Measurements from ENCODE around the gene FREM1. TPM values are rescaled to one million over a fixed set of nuclear protein-coding genes. Genes with fewer than 3 reads are reported as not detected.

The FREM1 gene
- total and polyA plus RNA-seq, 10 of the 15 experiments (the other 5 are each of a cell fraction or from before 2014, with no cell fraction given) = 0.01 to 0.16 (median 0.08) TPM; not detected in 7

DNA sequence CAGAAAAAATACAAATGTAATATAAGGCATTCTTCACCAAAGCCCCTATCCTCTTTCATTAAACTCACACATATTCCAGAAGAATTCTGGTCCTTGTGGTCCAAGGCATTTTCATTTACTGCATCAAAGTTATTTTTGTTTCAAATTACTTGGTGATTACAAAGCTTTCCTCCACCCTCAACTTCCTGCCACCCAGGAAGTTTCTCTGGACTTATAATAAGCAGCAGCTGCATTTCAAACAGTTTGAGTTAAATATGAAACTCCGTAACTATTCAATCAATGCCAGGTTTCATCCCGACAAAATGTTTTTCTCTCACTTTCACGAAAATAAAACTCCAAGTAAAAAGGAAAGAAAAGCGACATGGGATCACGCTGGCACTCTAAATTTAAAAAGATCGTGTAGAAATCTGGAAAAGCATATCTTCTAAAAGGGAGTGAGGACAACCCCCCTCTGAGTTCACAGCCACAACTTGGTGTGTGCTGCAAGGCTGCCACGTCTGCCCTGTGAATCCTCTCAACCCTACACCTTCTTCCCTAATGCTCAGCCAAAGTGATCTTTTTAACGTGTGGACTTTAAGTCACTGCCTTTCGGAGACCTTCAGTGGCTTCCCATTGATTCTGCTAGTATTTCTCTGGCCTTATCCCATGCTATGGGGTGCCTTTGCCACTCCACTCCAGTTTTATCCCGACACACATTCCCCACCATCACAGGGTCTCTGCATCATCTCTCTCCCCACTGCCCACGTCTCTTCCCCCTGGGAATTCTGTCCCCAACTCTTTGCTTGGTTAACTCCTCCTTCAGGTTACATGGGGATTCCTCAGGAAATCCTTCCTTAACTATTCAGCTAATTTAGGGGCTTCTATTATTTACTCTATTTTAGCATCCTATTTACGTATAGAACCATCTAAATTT is 96.6 kb downstream of the FREM1 start (continued):
- TF ChIP-seq, protein P1, sequence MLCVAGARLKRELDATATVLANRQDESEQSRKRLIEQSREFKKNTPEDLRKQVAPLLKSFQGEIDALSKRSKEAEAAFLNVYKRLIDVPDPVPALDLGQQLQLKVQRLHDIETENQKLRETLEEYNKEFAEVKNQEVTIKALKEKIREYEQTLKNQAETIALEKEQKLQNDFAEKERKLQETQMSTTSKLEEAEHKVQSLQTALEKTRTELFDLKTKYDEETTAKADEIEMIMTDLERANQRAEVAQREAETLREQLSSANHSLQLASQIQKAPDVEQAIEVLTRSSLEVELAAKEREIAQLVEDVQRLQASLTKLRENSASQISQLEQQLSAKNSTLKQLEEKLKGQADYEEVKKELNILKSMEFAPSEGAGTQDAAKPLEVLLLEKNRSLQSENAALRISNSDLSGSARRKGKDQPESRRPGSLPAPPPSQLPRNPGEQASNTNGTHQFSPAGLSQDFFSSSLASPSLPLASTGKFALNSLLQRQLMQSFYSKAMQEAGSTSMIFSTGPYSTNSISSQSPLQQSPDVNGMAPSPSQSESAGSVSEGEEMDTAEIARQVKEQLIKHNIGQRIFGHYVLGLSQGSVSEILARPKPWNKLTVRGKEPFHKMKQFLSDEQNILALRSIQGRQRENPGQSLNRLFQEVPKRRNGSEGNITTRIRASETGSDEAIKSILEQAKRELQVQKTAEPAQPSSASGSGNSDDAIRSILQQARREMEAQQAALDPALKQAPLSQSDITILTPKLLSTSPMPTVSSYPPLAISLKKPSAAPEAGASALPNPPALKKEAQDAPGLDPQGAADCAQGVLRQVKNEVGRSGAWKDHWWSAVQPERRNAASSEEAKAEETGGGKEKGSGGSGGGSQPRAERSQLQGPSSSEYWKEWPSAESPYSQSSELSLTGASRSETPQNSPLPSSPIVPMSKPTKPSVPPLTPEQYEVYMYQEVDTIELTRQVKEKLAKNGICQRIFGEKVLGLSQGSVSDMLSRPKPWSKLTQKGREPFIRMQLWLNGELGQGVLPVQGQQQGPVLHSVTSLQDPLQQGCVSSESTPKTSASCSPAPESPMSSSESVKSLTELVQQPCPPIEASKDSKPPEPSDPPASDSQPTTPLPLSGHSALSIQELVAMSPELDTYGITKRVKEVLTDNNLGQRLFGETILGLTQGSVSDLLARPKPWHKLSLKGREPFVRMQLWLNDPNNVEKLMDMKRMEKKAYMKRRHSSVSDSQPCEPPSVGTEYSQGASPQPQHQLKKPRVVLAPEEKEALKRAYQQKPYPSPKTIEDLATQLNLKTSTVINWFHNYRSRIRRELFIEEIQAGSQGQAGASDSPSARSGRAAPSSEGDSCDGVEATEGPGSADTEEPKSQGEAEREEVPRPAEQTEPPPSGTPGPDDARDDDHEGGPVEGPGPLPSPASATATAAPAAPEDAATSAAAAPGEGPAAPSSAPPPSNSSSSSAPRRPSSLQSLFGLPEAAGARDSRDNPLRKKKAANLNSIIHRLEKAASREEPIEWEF (IDR thresholded peaks at IDR 0.05; ENCODE audit: insufficient replicate concordance, low read depth, low read length) = no peak

DNA sequence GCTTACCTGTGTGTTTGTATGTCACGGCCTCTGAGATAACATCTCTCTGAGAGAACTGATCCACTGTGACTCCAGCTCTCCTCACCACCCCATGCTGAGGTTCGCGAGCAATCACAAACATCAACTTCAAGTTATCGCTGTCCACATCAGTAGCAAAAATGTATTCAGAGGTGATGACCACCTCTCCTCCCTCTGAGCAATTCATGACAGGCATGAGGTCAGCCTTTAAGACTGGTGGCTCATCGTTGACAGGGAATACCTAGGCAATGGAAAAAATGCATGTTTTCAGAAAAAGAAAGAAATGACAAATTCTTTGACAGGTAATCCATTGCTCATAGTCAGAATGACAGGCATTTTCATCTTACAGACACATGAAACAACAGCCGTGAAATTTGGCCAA is 97.4 kb downstream of the FREM1 start:
- H3K4me1 ChIP-seq (ENCODE audit: control insufficient read depth, insufficient read depth, low read length) = no peaks in the 10 kb centered on the region
- in situ Hi-C loops (cut with MboI) (no loop called here), intact Hi-C loops (cut with micrococcal nuclease; ENCODE audit: unreplicated experiment) (no loop called here)
- H3K79me2 ChIP-seq (ENCODE audit: control insufficient read depth, insufficient read depth, low read length) = no peaks in the 10 kb centered on the region
- no peak overlapping the region for H3K27ac ChIP-seq (ENCODE audit: control insufficient read depth, insufficient read depth)
- POLR2A ChIA-PET = no interaction called here
- no peaks in the 10 kb centered on the region; a peak in 1 of 4 replicates for H3K27me3 ChIP-seq (replicated peaks in 1 of 2; ENCODE audit: control insufficient read depth in 2 of 2, insufficient read depth in 2 of 2, low read length in 1 of 2)
- no peak overlapping the region for H2AFZ ChIP-seq (ENCODE audit: control insufficient read depth, low read depth, low read length)
- H3K9ac ChIP-seq (ENCODE audit: control insufficient read depth, insufficient read depth, low read length) = no peak overlapping the region
- H3K4me3 ChIP-seq = no peak overlapping the region
- no peaks in the 10 kb centered on the region for H4K20me1 ChIP-seq (ENCODE audit: control insufficient read depth, insufficient read depth)
- no TSS peak for BruUV-seq (replicated peaks)
- H3K36me3 ChIP-seq (ENCODE audit: control insufficient read depth in 2 of 2, insufficient read depth in 2 of 2, low read length in 1 of 2) = no peaks in the 10 kb centered on the region
- RAD21 ChIA-PET (ENCODE audit: unreplicated experiment) = no interaction called here
- WGBS (ENCODE audit: insufficient coverage, insufficient replicate concordance, low lambda C conversion rate, missing lambda C conversion rate) = 64% methylated on average over 6 of the region's 6 CpGs
- no peak overlapping the region for H3K4me2 ChIP-seq (ENCODE audit: control insufficient read depth, insufficient read depth)
- SMC1A ChIA-PET (ENCODE audit: uncharacterized antibody, unreplicated experiment) = no interaction called here
- FAIRE-seq = no peak
- no peak for DNase-seq (ENCODE audit: low read depth, low spot score)
- no peak for TF ChIP-seq SREBF2 (IDR thresholded peaks at IDR 0.05; ENCODE audit: low read length)
- TF ChIP-seq, protein P2, sequence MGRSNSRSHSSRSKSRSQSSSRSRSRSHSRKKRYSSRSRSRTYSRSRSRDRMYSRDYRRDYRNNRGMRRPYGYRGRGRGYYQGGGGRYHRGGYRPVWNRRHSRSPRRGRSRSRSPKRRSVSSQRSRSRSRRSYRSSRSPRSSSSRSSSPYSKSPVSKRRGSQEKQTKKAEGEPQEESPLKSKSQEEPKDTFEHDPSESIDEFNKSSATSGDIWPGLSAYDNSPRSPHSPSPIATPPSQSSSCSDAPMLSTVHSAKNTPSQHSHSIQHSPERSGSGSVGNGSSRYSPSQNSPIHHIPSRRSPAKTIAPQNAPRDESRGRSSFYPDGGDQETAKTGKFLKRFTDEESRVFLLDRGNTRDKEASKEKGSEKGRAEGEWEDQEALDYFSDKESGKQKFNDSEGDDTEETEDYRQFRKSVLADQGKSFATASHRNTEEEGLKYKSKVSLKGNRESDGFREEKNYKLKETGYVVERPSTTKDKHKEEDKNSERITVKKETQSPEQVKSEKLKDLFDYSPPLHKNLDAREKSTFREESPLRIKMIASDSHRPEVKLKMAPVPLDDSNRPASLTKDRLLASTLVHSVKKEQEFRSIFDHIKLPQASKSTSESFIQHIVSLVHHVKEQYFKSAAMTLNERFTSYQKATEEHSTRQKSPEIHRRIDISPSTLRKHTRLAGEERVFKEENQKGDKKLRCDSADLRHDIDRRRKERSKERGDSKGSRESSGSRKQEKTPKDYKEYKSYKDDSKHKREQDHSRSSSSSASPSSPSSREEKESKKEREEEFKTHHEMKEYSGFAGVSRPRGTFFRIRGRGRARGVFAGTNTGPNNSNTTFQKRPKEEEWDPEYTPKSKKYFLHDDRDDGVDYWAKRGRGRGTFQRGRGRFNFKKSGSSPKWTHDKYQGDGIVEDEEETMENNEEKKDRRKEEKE (IDR thresholded peaks at IDR 0.05) = no peak
- TF ChIP-seq, protein P3, sequence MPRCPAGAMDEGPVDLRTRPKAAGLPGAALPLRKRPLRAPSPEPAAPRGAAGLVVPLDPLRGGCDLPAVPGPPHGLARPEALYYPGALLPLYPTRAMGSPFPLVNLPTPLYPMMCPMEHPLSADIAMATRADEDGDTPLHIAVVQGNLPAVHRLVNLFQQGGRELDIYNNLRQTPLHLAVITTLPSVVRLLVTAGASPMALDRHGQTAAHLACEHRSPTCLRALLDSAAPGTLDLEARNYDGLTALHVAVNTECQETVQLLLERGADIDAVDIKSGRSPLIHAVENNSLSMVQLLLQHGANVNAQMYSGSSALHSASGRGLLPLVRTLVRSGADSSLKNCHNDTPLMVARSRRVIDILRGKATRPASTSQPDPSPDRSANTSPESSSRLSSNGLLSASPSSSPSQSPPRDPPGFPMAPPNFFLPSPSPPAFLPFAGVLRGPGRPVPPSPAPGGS (IDR thresholded peaks at IDR 0.05; ENCODE audit: borderline replicate concordance, insufficient read depth, low read depth, low read length, poor library complexity, severe bottlenecking) = peak; percentile 29
- CTCF ChIA-PET = no interaction called here
- no peaks in the 10 kb centered on the region for H3K9me3 ChIP-seq (replicated peaks; ENCODE audit: control insufficient read depth, insufficient read depth, low read length)
- no peak for ATAC-seq
